KMS-11 (cell line): Measurements from ENCODE around the gene ZBTB20.

Source experiments
- H2AFZ ChIP-seq: fragments of 200-600 bp; sonication (generic); 2 replicates; pipeline ENCODE4 v1.6.1; 2016; ENCODE audit warnings: antibody characterized with exemption, mixed run types, low read depth
- H3K27ac ChIP-seq: fragments of 200-600 bp; sonication (generic); 2 replicates; pipeline ENCODE4 v1.6.1; 2016; ENCODE audit warnings: mild to moderate bottlenecking, mixed run types
- H3K27me3 ChIP-seq: fragments of 200-600 bp; sonication (generic); 2 replicates; pipeline ENCODE4 v1.6.1; 2017; ENCODE audit warnings: mild to moderate bottlenecking, low read depth, mixed run types, moderate library complexity; ENCODE audit not compliant: insufficient read depth
- H3K36me3 ChIP-seq: fragments of 200-600 bp; sonication (generic); 2 replicates; pipeline ENCODE4 v1.6.1; 2017; ENCODE audit warnings: mild to moderate bottlenecking, mixed run types; ENCODE audit not compliant: insufficient read depth
- H3K4me1 ChIP-seq: fragments of 200-600 bp; sonication (generic); 2 replicates; pipeline ENCODE4 v1.6.1; 2016; ENCODE audit warnings: mild to moderate bottlenecking, low read depth, mixed run types; ENCODE audit not compliant: poor library complexity, severe bottlenecking
- H3K4me2 ChIP-seq: fragments of 200-600 bp; sonication (generic); 2 replicates; pipeline ENCODE4 v1.7.0; 2016; ENCODE audit warnings: mild to moderate bottlenecking, mixed run types
- H3K4me3 ChIP-seq: fragments of 200-600 bp; sonication (generic); IDR thresholded peaks from 2 replicates; pipeline ENCODE4 v1.6.1; 2017; ENCODE audit warnings: low read depth, low read length, mixed read lengths; ENCODE audit not compliant: insufficient read depth
- H3K79me2 ChIP-seq: fragments of 200-600 bp; sonication (generic); 2 replicates; pipeline ENCODE4 v1.6.1; 2016; ENCODE audit warnings: low read depth, mixed run types; ENCODE audit not compliant: insufficient read depth
- H3K9ac ChIP-seq: fragments of 200-600 bp; sonication (generic); 2 replicates; pipeline ENCODE4 v1.6.1; 2016; ENCODE audit warnings: mild to moderate bottlenecking, mixed run types
- H4K20me1 ChIP-seq: fragments of 200-600 bp; sonication (generic); 2 replicates; pipeline ENCODE4 v1.6.1; 2016; ENCODE audit warnings: mild to moderate bottlenecking, mixed run types; ENCODE audit not compliant: insufficient read depth
- CTCF ChIP-seq: fragments of 200-600 bp; sonication (generic); conservative IDR thresholded peaks from 2 replicates; pipeline ENCODE4 v1.6.1; 2017; ENCODE audit warnings: low read depth, mild to moderate bottlenecking, antibody characterized with exemption, low read length, moderate library complexity, mixed read lengths

Gene ZBTB20

GRCh38 chr3:114471478-114471877, 675.6 kb downstream of the ZBTB20 start:
- peaks cover 9% of the 10 kb centered on the region for H3K4me1 ChIP-seq
- H3K4me2 ChIP-seq: no peak overlapping the region
- no peaks in the 10 kb centered on the region for H3K36me3 ChIP-seq
- no peaks in the 10 kb centered on the region for H3K79me2 ChIP-seq
- no peaks in the 10 kb centered on the region for H4K20me1 ChIP-seq
- no peak overlapping the region for H3K9ac ChIP-seq
- H3K4me3 ChIP-seq: no peak overlapping the region
- no peak for TF ChIP-seq CTCF
- H3K27ac ChIP-seq: no peak overlapping the region
- no peaks in the 10 kb centered on the region for H3K27me3 ChIP-seq
- no peak overlapping the region for H2AFZ ChIP-seq

- no peak overlapping the region for H2AFZ ChIP-seq
- H3K4me1 ChIP-seq: peaks cover 20% of the 10 kb centered on the region
- no peaks in the 10 kb centered on the region for H3K27me3 ChIP-seq
- no peaks in the 10 kb centered on the region for H3K36me3 ChIP-seq
- H3K4me3 ChIP-seq: no peak overlapping the region
- no peak for TF ChIP-seq CTCF
- H4K20me1 ChIP-seq: no peaks in the 10 kb centered on the region
- no peak overlapping the region for H3K9ac ChIP-seq
- H3K79me2 ChIP-seq: no peaks in the 10 kb centered on the region
- no peak overlapping the region for H3K4me2 ChIP-seq
- H3K27ac ChIP-seq: no peak overlapping the region
Measured at GRCh38 chr3:114469070-114469469, 678.0 kb downstream of the ZBTB20 start.

GRCh38 chr3:114466816-114467215, 680.3 kb downstream of the ZBTB20 start:
- Histone ChIP-seq H3K4me2 (no peak overlapping the region), H3K4me3 (no peak overlapping the region), H3K27me3 (no peaks in the 10 kb centered on the region), H3K27ac (no peak overlapping the region), H3K9ac (no peak overlapping the region), H4K20me1 (no peaks in the 10 kb centered on the region), H3K4me1 (peaks cover 21% of the 10 kb centered on the region), H3K36me3 (no peaks in the 10 kb centered on the region), H2AFZ (no peak overlapping the region), H3K79me2 (no peaks in the 10 kb centered on the region)
- TF ChIP-seq CTCF: no peak

DNA sequence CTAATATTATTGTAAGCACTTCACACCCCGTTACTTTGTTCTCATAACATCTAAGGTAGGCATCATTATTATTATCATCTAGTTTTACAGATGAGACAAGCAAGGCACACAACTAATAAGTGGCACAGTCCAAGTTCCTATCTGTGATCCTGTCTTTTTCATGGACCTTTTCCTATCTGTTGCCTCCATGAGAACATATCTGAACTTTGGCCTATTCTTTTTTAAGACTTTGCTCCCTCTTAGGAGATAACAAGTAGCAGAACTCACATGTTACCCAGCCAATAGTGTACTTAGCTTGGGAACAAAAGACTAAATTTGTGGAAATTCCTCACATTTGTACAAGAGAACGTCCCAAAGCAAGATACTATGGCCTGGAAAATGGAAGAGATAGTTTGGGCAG, 680.8 kb downstream of the ZBTB20 start:
- no peak overlapping the region for H3K9ac ChIP-seq
- H3K4me3 ChIP-seq: no peak overlapping the region
- no peaks in the 10 kb centered on the region for H4K20me1 ChIP-seq
- no peak overlapping the region for H2AFZ ChIP-seq
- no peak overlapping the region for H3K27ac ChIP-seq
- peaks cover 22% of the 10 kb centered on the region for H3K4me1 ChIP-seq
- H3K36me3 ChIP-seq: no peaks in the 10 kb centered on the region
- H3K4me2 ChIP-seq: no peak overlapping the region
- H3K79me2 ChIP-seq: no peaks in the 10 kb centered on the region
- no peak for TF ChIP-seq CTCF
- no peaks in the 10 kb centered on the region for H3K27me3 ChIP-seq
